Astrocyte of the cerebellum (primary cell): ENCODE measurements around the gene GLP1R.

Experiments used
- DNase-seq: peaks from one replicate; pipeline ENCODE4 v3.0.0-alpha.2; 2011; ENCODE audit warnings: low read depth
- H3K4me3 ChIP-seq: 2 replicates; pipeline ENCODE4 v1.5.1; 2011; ENCODE audit warnings: mild to moderate bottlenecking, low read depth, low read length, moderate library complexity
- CTCF ChIP-seq: IDR thresholded peaks from 2 replicates; pipeline ENCODE4 v1.5.1; 2012; ENCODE audit warnings: low read length, low read depth, moderate library complexity, mild to moderate bottlenecking; ENCODE audit errors: missing control alignments
- in situ Hi-C: cut with HindIII; loops from 2 replicates; pipeline ENCODE4 v1.10.0; 2017; ENCODE audit warnings: low sequenced_read_pairs

The GLP1R gene

GRCh38 chr6:39021041-39021440 lies 27.5 kb upstream of the GLP1R start:
- no peak for TF ChIP-seq CTCF
- H3K4me3 ChIP-seq, result no peak overlapping the region
- in situ Hi-C loops, result no loop called here
- DNase-seq, result no peak

- no peak for TF ChIP-seq CTCF
- H3K4me3 ChIP-seq, result no peak overlapping the region
- DNase-seq, result no peak
- in situ Hi-C loops, result no loop called here
Observed at GRCh38 chr6:39021779-39022178, 26.8 kb upstream of the GLP1R start.

GRCh38 chr6:39026175-39026574 lies 22.4 kb upstream of the GLP1R start:
- no peak for TF ChIP-seq CTCF
- no peak for DNase-seq
- in situ Hi-C loops, result no loop called here
- no peak overlapping the region for H3K4me3 ChIP-seq

GRCh38 chr6:39029156-39030011 lies 19.2 kb upstream of the GLP1R start:
- in situ Hi-C loops, result no loop called here
- no peak for DNase-seq
- TF ChIP-seq CTCF, result peak; percentile 52
- no peak overlapping the region for H3K4me3 ChIP-seq

GRCh38 chr6:39035681-39036080 lies 12.9 kb upstream of the GLP1R start:
- in situ Hi-C loops, result no loop called here
- TF ChIP-seq CTCF, result no peak
- H3K4me3 ChIP-seq, result no peak overlapping the region
- DNase-seq, result no peak

GRCh38 chr6:39037082-39037508 lies 11.5 kb upstream of the GLP1R start:
- no peak overlapping the region for H3K4me3 ChIP-seq
- in situ Hi-C loops, result no loop called here
- no peak for DNase-seq
- TF ChIP-seq CTCF, result no peak
